Right lobe of liver (tissue), 4 donors: ENCODE measurements around the gene ANO2.

Experiments
- POLR2A ChIP-seq: fragments of 450-650 bp; IDR thresholded peaks from one replicate; pipeline ENCODE4 v1.6.1; 2017; ENCODE audit warnings: antibody characterized with exemption, mild to moderate bottlenecking
- TF ChIP-seq, protein P1 (sequence below), 4 donors: fragments of 200-600 bp in 3 of 4; fragments of 450-650 bp in 1 of 4; IDR thresholded peaks; one replicate each; pipeline versions ENCODE4 v1.5.1 to v1.8.0; 2016 to 2022; ENCODE audit warnings: antibody characterized with exemption in 4 of 4, mild to moderate bottlenecking in 2 of 4
- donor health status: DM: no; HTN: no; CAD: no.
- donor health status: DM: no; HTN: no; CAD: no.
- donor health status: DM: no; HTN: yes; CAD: no.

DNA sequence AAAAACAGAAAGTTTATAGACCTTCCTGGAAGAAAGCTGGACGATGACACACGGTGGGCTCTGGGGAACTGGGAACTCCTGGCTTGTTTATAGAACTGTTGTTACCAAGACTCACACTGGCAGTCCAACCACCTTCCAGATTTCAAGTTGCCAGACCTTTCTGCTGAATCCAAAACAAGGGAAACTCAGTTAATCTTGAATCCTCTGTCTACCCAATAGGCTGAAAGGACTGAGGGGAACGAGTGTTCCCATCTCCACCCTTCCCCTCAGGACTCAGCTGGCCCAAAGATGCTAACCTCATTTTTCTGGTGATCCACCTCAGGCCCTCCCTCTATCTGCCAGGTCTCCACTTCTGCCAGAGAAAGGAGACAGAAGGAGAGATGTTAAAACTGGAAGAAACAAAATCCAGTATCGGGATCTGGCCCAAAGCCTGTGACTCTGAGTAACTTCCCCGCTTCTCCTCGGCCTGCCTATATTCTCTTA is 231.4 kb downstream of the ANO2 start:
- TF ChIP-seq, protein P1, sequence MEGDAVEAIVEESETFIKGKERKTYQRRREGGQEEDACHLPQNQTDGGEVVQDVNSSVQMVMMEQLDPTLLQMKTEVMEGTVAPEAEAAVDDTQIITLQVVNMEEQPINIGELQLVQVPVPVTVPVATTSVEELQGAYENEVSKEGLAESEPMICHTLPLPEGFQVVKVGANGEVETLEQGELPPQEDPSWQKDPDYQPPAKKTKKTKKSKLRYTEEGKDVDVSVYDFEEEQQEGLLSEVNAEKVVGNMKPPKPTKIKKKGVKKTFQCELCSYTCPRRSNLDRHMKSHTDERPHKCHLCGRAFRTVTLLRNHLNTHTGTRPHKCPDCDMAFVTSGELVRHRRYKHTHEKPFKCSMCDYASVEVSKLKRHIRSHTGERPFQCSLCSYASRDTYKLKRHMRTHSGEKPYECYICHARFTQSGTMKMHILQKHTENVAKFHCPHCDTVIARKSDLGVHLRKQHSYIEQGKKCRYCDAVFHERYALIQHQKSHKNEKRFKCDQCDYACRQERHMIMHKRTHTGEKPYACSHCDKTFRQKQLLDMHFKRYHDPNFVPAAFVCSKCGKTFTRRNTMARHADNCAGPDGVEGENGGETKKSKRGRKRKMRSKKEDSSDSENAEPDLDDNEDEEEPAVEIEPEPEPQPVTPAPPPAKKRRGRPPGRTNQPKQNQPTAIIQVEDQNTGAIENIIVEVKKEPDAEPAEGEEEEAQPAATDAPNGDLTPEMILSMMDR (IDR thresholded peaks at IDR 0.05), result no peak
- no peak for TF ChIP-seq POLR2A
